OCI-LY7 (cell line): ENCODE results near the gene NIPAL1. TPM values are rescaled to one million over a fixed set of nuclear protein-coding genes. Genes with fewer than 3 reads are reported as not detected.

Source experiments
- BruUV-seq: library from RNA; stranded (reverse); fragments of 400-500 nt; replicated peaks from 2 replicates; lab custom pipeline; 2021; lab: Mats Ljungman, UMichigan
- CTCF ChIA-PET: fragments of 300-600 bp; sonication (Branson Sonifier 250); formaldehyde crosslinking; loops from one replicate; lab custom pipeline; 2022; ENCODE audit warnings: antibody characterized with exemption; ENCODE audit not compliant: unreplicated experiment; lab: Charles Lee
- POLR2A ChIA-PET: fragments of 300-600 bp; sonication (Branson Sonifier 250); formaldehyde crosslinking; loops from one replicate; lab custom pipeline; 2022; ENCODE audit warnings: antibody characterized with exemption; lab: Charles Lee
- DNase-seq: peaks from one replicate; pipeline ENCODE4 v3.0.0-alpha.2; 2015; ENCODE audit warnings: low spot score
- H2AFZ ChIP-seq: fragments of 200-600 bp; sonication (generic), shearing (Covaris generic); 2 replicates; pipeline ENCODE4 v1.6.1; 2014; ENCODE audit warnings: mild to moderate bottlenecking, antibody characterized with exemption, low read length, moderate library complexity
- H3K27ac ChIP-seq: fragments of 200-600 bp; sonication (generic); 2 replicates; pipeline ENCODE4 v1.5.1; 2014; ENCODE audit warnings: mixed run types, low read depth, mild to moderate bottlenecking, moderate library complexity, low read length, inconsistent platforms; ENCODE audit not compliant: poor library complexity, severe bottlenecking
- H3K36me3 ChIP-seq: fragments of 200-600 bp; sonication (generic); 2 replicates; pipeline ENCODE4 v1.6.1; 2014; ENCODE audit warnings: mild to moderate bottlenecking, antibody characterized with exemption, low read length, moderate library complexity, mixed read lengths; ENCODE audit not compliant: insufficient read depth
- H3K4me1 ChIP-seq: fragments of 200-600 bp; sonication (generic); 2 replicates; pipeline ENCODE4 v1.5.1; 2014; ENCODE audit warnings: mild to moderate bottlenecking, low read length; ENCODE audit not compliant: insufficient read depth, poor library complexity, severe bottlenecking
- H3K4me2 ChIP-seq: fragments of 200-600 bp; sonication (generic); 2 replicates; pipeline ENCODE4 v1.6.1; 2014; ENCODE audit warnings: mild to moderate bottlenecking, low read length
- H3K4me3 ChIP-seq: fragments of 200-600 bp; sonication (generic); 2 replicates; pipeline ENCODE4 v1.5.1; 2014; ENCODE audit warnings: mild to moderate bottlenecking, low read depth, low read length; ENCODE audit not compliant: poor library complexity, severe bottlenecking
- H3K79me2 ChIP-seq: fragments of 200-600 bp; sonication (generic); 2 replicates; pipeline ENCODE4 v1.6.1; 2016; ENCODE audit warnings: low read depth, mild to moderate bottlenecking, low read length, moderate library complexity, mixed read lengths; ENCODE audit not compliant: insufficient read depth
- H3K9me2 ChIP-seq: fragments of 200-600 bp; sonication (generic); 2 replicates; pipeline ENCODE4 v1.6.1; 2016; ENCODE audit warnings: mild to moderate bottlenecking, low read length, mixed read lengths; ENCODE audit not compliant: insufficient read depth
- H3K9me3 ChIP-seq: fragments of 200-600 bp; sonication (generic); 2 replicates; pipeline ENCODE4 v1.6.1; 2014; ENCODE audit warnings: mild to moderate bottlenecking, mixed run types, low read length, mixed read lengths
- H4K20me1 ChIP-seq: fragments of 200-600 bp; sonication (generic); 2 replicates; pipeline ENCODE4 v1.6.1; 2014; ENCODE audit warnings: mild to moderate bottlenecking, antibody characterized with exemption, low read length, moderate library complexity, mixed read lengths; ENCODE audit not compliant: insufficient read depth
- CTCF ChIP-seq: fragments of 200-600 bp; sonication (generic); conservative IDR thresholded peaks from 2 replicates; pipeline ENCODE4 v1.5.1; 2014; ENCODE audit warnings: mild to moderate bottlenecking, antibody characterized with exemption, low read length, moderate library complexity, mixed read lengths
- EZH2phosphoT487 ChIP-seq: fragments of 200-600 bp; sonication (generic); IDR thresholded peaks from 2 replicates; pipeline ENCODE4 v1.6.1; 2018; ENCODE audit warnings: low read depth, borderline replicate concordance, mild to moderate bottlenecking, mixed run types, antibody characterized with exemption, low read length, moderate library complexity, mixed read lengths
- intact Hi-C: fragments of 100-400 bp; cut with micrococcal nuclease; formaldehyde crosslinking; loops from one replicate; pipeline ENCODE4 v1.10.0; 2022; ENCODE audit not compliant: unreplicated experiment
- total RNA-seq, 2 experiments: library from RNA; depleted of rRNA in 1 of 2; stranded (reverse); fragments of >200 nt in 1 of 2; shearing (Covaris generic) in 1 of 2; gene quantifications; 2 replicates each; pipeline ENCODE4 v1.2.3, GENCODE V29; 2014 to 2022

NIPAL1 gene
- total RNA-seq, 2 experiments from 2014 or later = 0.28 to 1.9 TPM

DNA sequence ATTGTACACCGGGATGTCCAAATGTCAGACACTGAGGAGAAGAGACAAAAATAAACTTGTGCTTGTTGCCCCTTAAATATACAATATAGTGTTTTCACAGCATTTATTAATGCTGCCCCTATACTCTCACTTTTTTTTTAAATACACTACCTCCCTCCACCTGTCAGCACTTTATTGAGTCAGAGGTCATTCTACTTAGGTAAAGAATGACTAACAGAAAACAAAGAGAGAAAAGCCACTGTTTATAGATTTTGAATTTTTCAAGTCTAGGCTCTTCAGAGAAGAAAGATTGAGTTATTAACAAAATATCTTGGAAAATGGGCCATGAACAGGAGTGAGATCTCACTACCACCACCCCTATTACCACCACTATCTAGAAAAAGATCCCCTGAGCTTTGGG, 58.1 kb downstream of the NIPAL1 start:
- intact Hi-C loops = no loop called here
- no peaks in the 10 kb centered on the region for H3K36me3 ChIP-seq
- no peak for TF ChIP-seq EZH2phosphoT487
- no peak for TF ChIP-seq CTCF
- no peaks in the 10 kb centered on the region for H3K9me3 ChIP-seq
- BruUV-seq = no TSS peak
- ChIA-PET POLR2A (interaction anchor here (0.9 kb wide), 1 partner anchor 9 kb away, joined by 3 read pairs; no protein-coding TSS in a partner anchor), CTCF (no interaction called here)
- H3K4me3 ChIP-seq = no peak overlapping the region
- no peaks in the 10 kb centered on the region for H3K4me1 ChIP-seq
- H4K20me1 ChIP-seq = no peaks in the 10 kb centered on the region
- no peak for DNase-seq
- no peak overlapping the region for H3K4me2 ChIP-seq
- H2AFZ ChIP-seq = no peak overlapping the region
- H3K79me2 ChIP-seq = no peaks in the 10 kb centered on the region
- no peaks in the 10 kb centered on the region for H3K9me2 ChIP-seq
- H3K27ac ChIP-seq = no peak overlapping the region

- CTCF ChIA-PET = no interaction called here
- intact Hi-C loops = no loop called here
- TF ChIP-seq CTCF (no peak), EZH2phosphoT487 (no peak)
- H3K79me2 ChIP-seq = no peaks in the 10 kb centered on the region
- no peaks in the 10 kb centered on the region for H3K9me3 ChIP-seq
- no peaks in the 10 kb centered on the region for H3K9me2 ChIP-seq
- no peak overlapping the region for H3K4me3 ChIP-seq
- BruUV-seq = no TSS peak
- no peak overlapping the region for H3K27ac ChIP-seq
- no peaks in the 10 kb centered on the region for H4K20me1 ChIP-seq
- no peak overlapping the region for H2AFZ ChIP-seq
- H3K36me3 ChIP-seq = no peaks in the 10 kb centered on the region
- no peak for DNase-seq
- POLR2A ChIA-PET = no interaction called here
- H3K4me2 ChIP-seq = no peak overlapping the region
- no peaks in the 10 kb centered on the region for H3K4me1 ChIP-seq
These were observed 61.9 kb downstream of the NIPAL1 start for GRCh38 chr4:48078425-48078824.

DNA sequence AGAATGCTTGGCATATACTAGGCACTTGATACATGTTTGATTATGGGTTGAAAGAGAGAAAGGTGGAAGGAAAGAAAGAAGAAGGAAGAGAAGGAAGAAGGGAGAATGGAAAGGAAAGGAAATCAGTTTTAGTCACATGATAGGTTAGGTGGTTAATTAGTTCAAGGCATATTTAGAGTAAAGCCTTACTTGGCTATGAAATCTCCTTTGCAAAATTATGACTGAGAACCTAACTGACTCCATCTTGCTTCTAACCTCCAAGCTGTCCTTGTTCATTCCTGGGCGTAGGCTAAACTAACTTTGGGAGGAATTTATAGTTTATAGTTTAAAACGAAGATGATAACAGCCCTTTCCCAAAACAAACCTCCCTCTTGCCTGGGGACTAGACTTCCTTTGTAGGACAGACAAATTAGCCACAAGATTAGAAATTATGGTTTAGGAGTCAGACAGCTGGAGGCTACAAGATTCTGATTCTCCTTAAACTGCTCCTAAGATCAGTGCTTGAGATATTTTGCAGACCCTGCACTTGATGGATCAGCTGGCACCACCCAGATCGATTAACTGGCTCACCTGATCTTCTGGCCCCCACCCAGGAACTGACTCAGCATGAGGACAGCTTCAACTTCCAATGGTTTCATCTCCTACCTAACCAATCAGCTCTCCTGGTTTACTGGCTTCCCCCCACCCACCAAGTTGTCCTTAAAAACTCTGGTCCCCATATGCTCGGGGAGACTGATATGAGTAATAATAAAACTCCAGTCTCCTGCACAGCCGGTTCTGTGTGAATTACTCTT, 62.5 kb downstream of the NIPAL1 start:
- no peaks in the 10 kb centered on the region for H3K4me1 ChIP-seq
- H3K36me3 ChIP-seq = no peaks in the 10 kb centered on the region
- intact Hi-C loops = no loop called here
- no TSS peak for BruUV-seq
- DNase-seq = no peak
- ChIA-PET POLR2A (interaction anchor here (0.7 to 1.0 kb wide), 2 partner anchors 12 to 14 kb away, joined by 3 to 6 read pairs; no protein-coding TSS in a partner anchor), CTCF (no interaction called here)
- H3K9me3 ChIP-seq = no peaks in the 10 kb centered on the region
- H3K4me3 ChIP-seq = no peak overlapping the region
- no peak for TF ChIP-seq CTCF
- TF ChIP-seq EZH2phosphoT487 = no peak
- no peaks in the 10 kb centered on the region for H3K79me2 ChIP-seq
- H4K20me1 ChIP-seq = no peaks in the 10 kb centered on the region
- no peak overlapping the region for H2AFZ ChIP-seq
- no peaks in the 10 kb centered on the region for H3K9me2 ChIP-seq
- no peak overlapping the region for H3K27ac ChIP-seq
- no peak overlapping the region for H3K4me2 ChIP-seq
